ENCODE data around the gene UBN1.

GRCh38 chr16:4868535-4868934 lies 21.3 kb downstream of the UBN1 start:
- TF ChIP-seq REST (IDR thresholded peaks at IDR 0.05; ENCODE audit: insufficient read depth in 1 of 2, low read depth in 2 of 2, low read length in 2 of 2) (no peak), POLR2AphosphoS5 (IDR thresholded peaks at IDR 0.05; ENCODE audit: low read depth, low read length) (no peak), TAF1 (IDR thresholded peaks at IDR 0.05; ENCODE audit: borderline replicate concordance, insufficient read depth, low read length) (no peak)

Data from PFSK-1 (cell line).